Uterus (tissue), 2 donors: Measurements from ENCODE around the gene PDPK1.

Experiments used
- CTCF ChIP-seq, 4 experiments: fragments of 200-600 bp in 2 of 4; fragments of 450-650 bp in 2 of 4; sonication (generic) in 2 of 4; IDR thresholded peaks; one replicate each; pipeline ENCODE4 v1.5.1; 2016 to 2019; ENCODE audit warnings: antibody characterized with exemption in 4 of 4, mild to moderate bottlenecking in 2 of 4, moderate library complexity in 1 of 4
- POLR2A ChIP-seq, 2 donors: fragments of 450-650 bp; IDR thresholded peaks; one replicate each; pipeline ENCODE4 v1.6.1; 2016; ENCODE audit warnings: antibody characterized with exemption in 2 of 2, mild to moderate bottlenecking in 1 of 2, moderate library complexity in 1 of 2

GRCh38 chr16:2499890-2500429, 37.9 kb upstream of the PDPK1 start:
- TF ChIP-seq CTCF (IDR thresholded peaks at IDR 0.05) (no peak), POLR2A (IDR thresholded peaks at IDR 0.05) (no peak)
